DMS79 (cell line): Measurements from ENCODE around the gene RNF144A.

Source experiments
- DNase-seq: peaks from one replicate; lab custom pipeline; 2025; lab: John Stamatoyannopoulos, UW

Gene RNF144A

GRCh38 chr2:7007846-7008741, 90.9 kb downstream of the RNF144A start:
- no peak for DNase-seq

- no peak for DNase-seq
These were observed 92.1 kb downstream of the RNF144A start for GRCh38 chr2:7009207-7009911.

- no peak for DNase-seq
These were observed 93.3 kb downstream of the RNF144A start for GRCh38 chr2:7010391-7011054.

- no peak for DNase-seq
These were observed 94.3 kb downstream of the RNF144A start for GRCh38 chr2:7011356-7012083.

- DNase-seq, result no peak
These were observed 95.0 kb downstream of the RNF144A start for GRCh38 chr2:7012141-7012764.

GRCh38 chr2:7013471-7014160, 96.4 kb downstream of the RNF144A start:
- no peak for DNase-seq

- DNase-seq, result no peak
These were observed 97.0 kb downstream of the RNF144A start for GRCh38 chr2:7014174-7014640.

- DNase-seq, result no peak
These were observed 98.1 kb downstream of the RNF144A start for GRCh38 chr2:7015007-7015950.

GRCh38 chr2:7016148-7016547, 98.9 kb downstream of the RNF144A start:
- no peak for DNase-seq

GRCh38 chr2:7016601-7017211, 99.5 kb downstream of the RNF144A start:
- no peak for DNase-seq

GRCh38 chr2:7017671-7018281, 100.6 kb downstream of the RNF144A start:
- no peak for DNase-seq

GRCh38 chr2:7018282-7018701, 101.1 kb downstream of the RNF144A start:
- DNase-seq, result no peak

- no peak for DNase-seq
These were observed 101.6 kb downstream of the RNF144A start for GRCh38 chr2:7018767-7019166.

GRCh38 chr2:7019191-7019590, 102.0 kb downstream of the RNF144A start:
- no peak for DNase-seq

GRCh38 chr2:7020059-7020458, 102.8 kb downstream of the RNF144A start:
- no peak for DNase-seq

- DNase-seq, result peak; percentile 95
These were observed 103.3 kb downstream of the RNF144A start for GRCh38 chr2:7020468-7020867.

GRCh38 chr2:7020939-7021470, 103.8 kb downstream of the RNF144A start:
- DNase-seq, result no peak
